Skeletal muscle tissue (tissue), 4 donors: ENCODE data around the gene MBNL2. TPM values are rescaled to one million over a fixed set of nuclear protein-coding genes. Genes with fewer than 3 reads are reported as not detected.
"Not testable (repeated sequence)": the region's sequence is repeated elsewhere in the genome, so short reads cannot be mapped to it uniquely, and the experiment has no call there.

ENCODE experiments used
- H3K27ac ChIP-seq: one replicate; pipeline ENCODE4 v1.7.0; 2013; ENCODE audit warnings: mild to moderate bottlenecking, low read depth, low read length, inconsistent platforms
- H3K27me3 ChIP-seq, 3 donors: one replicate each; pipeline ENCODE4 v1.7.0; 2013; ENCODE audit warnings: low read length in 3 of 3; ENCODE audit not compliant: control insufficient read depth in 3 of 3, insufficient read depth in 3 of 3
- H3K36me3 ChIP-seq, 3 donors: one replicate each; pipeline ENCODE4 v1.7.0; 2013; ENCODE audit warnings: low read length in 3 of 3; ENCODE audit not compliant: control insufficient read depth in 3 of 3, insufficient read depth in 3 of 3
- H3K4me1 ChIP-seq, 3 donors: one replicate each; pipeline ENCODE4 v1.7.0; 2013; ENCODE audit warnings: low read length in 3 of 3, mild to moderate bottlenecking in 3 of 3; ENCODE audit not compliant: control insufficient read depth in 3 of 3, insufficient read depth in 3 of 3
- H3K4me3 ChIP-seq, 3 donors: one replicate each; pipeline ENCODE4 v1.7.0; 2013; ENCODE audit warnings: low read length in 3 of 3
- H3K9ac ChIP-seq, 3 donors: one replicate each; pipeline ENCODE4 v1.7.0; 2013; ENCODE audit warnings: low read length in 3 of 3, mild to moderate bottlenecking in 3 of 3, moderate library complexity in 2 of 3, low read depth in 1 of 3
- H3K9me3 ChIP-seq, 3 donors: one replicate each; pipeline ENCODE4 v1.7.0; 2013; ENCODE audit warnings: low read length in 3 of 3; ENCODE audit not compliant: control insufficient read depth in 3 of 3
- total RNA-seq: library from RNA; depleted of rRNA; stranded (reverse); fragments of >200 nt; gene quantifications from one replicate; pipeline ENCODE4 v1.2.3, GENCODE V29; 2014
- donor health status: Osteomylitis.

The MBNL2 gene
- total RNA-seq, 1 donor from 2014 or later = 30.3 TPM

- H3K27me3 ChIP-seq = no peaks in the 10 kb centered on the region
- no peak overlapping the region for H3K9ac ChIP-seq
- H3K36me3 ChIP-seq = no peaks in the 10 kb centered on the region
- no peaks in the 10 kb centered on the region for H3K9me3 ChIP-seq
- no peak overlapping the region for H3K4me3 ChIP-seq
- no peak overlapping the region for H3K27ac ChIP-seq
- H3K4me1 ChIP-seq = no peaks in the 10 kb centered on the region
Measured at GRCh38 chr13:97205465-97205864, 16.7 kb upstream of the MBNL2 start.

GRCh38 chr13:97205982-97206381 is 16.2 kb upstream of the MBNL2 start:
- Histone ChIP-seq H3K36me3 (no peaks in the 10 kb centered on the region), H3K27me3 (no peaks in the 10 kb centered on the region), H3K4me1 (no peaks in the 10 kb centered on the region), H3K27ac (no peak overlapping the region), H3K4me3 (no peak overlapping the region), H3K9me3 (no peaks in the 10 kb centered on the region), H3K9ac (no peak overlapping the region)

- H3K27me3 ChIP-seq, H3K9me3 ChIP-seq, H3K36me3 ChIP-seq, H3K27ac ChIP-seq, H3K4me3 ChIP-seq, H3K4me1 ChIP-seq, H3K9ac ChIP-seq: not testable (repeated sequence)
Measured at GRCh38 chr13:97207252-97207651, 14.9 kb upstream of the MBNL2 start.

- Histone ChIP-seq H3K4me3 (no peak overlapping the region), H3K27me3 (no peaks in the 10 kb centered on the region), H3K4me1 (no peaks in the 10 kb centered on the region), H3K9ac (no peak overlapping the region), H3K27ac (no peak overlapping the region), H3K36me3 (no peaks in the 10 kb centered on the region), H3K9me3 (no peaks in the 10 kb centered on the region)
Measured at GRCh38 chr13:97211300-97211699, 10.8 kb upstream of the MBNL2 start.

DNA sequence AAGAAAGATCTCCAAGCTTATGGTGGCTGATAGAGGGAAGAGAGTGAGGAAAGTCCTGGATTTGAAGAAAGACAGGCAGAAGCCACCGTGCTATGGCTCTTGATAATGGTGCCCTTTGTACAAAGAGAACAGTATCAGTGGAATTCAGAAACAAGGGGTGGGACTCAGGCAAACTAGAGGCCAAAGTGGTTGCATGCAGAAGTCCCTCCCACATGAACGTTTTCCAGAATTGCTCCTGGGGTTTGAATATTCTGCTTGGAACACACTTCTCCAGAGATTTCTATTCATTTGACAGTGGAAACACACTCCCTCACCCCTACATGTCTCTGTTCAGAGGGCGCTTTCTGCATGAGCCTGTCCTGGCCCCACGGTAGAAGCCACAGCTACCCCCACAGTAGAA is 10.1 kb upstream of the MBNL2 start:
- Histone ChIP-seq H3K27ac (no peak overlapping the region), H3K4me1 (no peaks in the 10 kb centered on the region), H3K4me3 (no peak overlapping the region), H3K9ac (no peak overlapping the region), H3K36me3 (no peaks in the 10 kb centered on the region), H3K27me3 (no peaks in the 10 kb centered on the region), H3K9me3 (no peaks in the 10 kb centered on the region)

DNA sequence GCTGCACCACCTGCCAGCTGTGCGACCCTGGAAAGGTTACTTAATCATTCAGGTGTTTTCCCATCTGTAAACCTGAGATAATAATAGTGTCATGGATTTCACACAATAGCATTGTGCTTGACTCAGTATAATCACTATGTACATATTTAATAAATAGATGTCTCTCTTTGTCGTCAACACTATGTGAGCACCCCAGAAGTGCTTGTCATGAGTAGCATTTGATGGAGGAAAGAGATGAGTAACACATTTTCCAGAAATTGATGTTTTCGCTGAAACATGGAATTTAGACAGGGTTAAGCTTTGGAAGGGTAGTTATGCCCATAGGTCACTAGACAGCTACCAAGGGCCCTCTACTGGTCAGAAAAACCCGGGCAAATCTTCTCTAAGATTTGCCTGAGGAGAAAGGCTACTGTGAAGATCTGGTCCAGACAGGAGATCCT is 9.5 kb upstream of the MBNL2 start:
- H3K9me3 ChIP-seq = no peaks in the 10 kb centered on the region
- H3K4me1 ChIP-seq = no peaks in the 10 kb centered on the region
- H3K36me3 ChIP-seq = no peaks in the 10 kb centered on the region
- no peak overlapping the region for H3K4me3 ChIP-seq
- H3K9ac ChIP-seq = no peak overlapping the region
- no peak overlapping the region for H3K27ac ChIP-seq
- H3K27me3 ChIP-seq = no peaks in the 10 kb centered on the region

- Histone ChIP-seq H3K9me3 (no peaks in the 10 kb centered on the region), H3K4me1 (no peaks in the 10 kb centered on the region), H3K27ac (no peak overlapping the region), H3K36me3 (no peaks in the 10 kb centered on the region), H3K27me3 (no peaks in the 10 kb centered on the region), H3K4me3 (no peak overlapping the region), H3K9ac (no peak overlapping the region)
Measured at GRCh38 chr13:97214921-97215320, 7.2 kb upstream of the MBNL2 start.

DNA sequence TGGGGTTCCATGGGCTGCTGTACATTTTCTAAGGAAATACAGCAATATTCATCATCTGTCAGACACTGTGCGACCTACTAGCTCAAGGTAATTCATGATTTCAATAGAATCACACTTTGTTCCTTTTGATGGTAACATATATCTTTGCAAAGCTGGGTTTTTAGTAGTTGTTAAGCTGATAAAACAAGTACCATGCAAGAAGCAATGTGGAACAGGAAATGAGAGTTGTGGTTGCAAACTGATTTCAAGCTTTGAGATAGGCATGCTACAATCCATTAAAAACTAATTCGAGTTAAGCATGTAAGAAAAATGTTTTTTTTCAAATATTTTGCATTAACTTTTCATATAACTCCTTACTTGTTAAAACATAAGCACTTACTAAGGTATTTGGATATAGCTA is 6.8 kb upstream of the MBNL2 start:
- Histone ChIP-seq H3K27ac (no peak overlapping the region), H3K9ac (no peak overlapping the region), H3K4me3 (no peak overlapping the region), H3K27me3 (no peaks in the 10 kb centered on the region), H3K36me3 (no peaks in the 10 kb centered on the region), H3K4me1 (no peaks in the 10 kb centered on the region), H3K9me3 (no peaks in the 10 kb centered on the region)

DNA sequence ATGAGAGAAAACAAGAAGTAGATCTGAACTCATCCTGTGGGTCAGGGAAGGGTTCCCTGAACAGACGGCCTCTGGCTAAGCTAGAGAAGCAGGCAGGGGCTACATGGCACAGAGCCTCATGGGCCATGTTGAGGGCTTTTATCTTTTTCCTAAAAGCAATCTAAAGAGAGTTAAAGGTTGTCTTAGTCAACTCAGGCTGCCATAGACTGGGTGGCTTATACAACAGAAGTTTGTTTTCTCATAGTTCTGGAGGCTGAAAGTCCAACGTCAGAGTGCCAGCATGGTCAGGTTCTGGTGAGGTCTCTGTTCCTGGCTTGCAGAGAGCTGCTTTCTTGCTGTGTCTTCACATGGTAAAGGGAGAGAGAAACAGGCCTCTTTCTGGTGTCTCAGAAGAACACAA is 2.9 kb upstream of the MBNL2 start:
- no peak overlapping the region for H3K4me3 ChIP-seq
- peaks cover 0 to 10% (median 6%) of the 10 kb centered on the region in 3 donors for H3K4me1 ChIP-seq
- no peaks in the 10 kb centered on the region for H3K36me3 ChIP-seq
- no peak overlapping the region for H3K9ac ChIP-seq
- no peaks in the 10 kb centered on the region for H3K9me3 ChIP-seq
- no peak overlapping the region for H3K27ac ChIP-seq
- H3K27me3 ChIP-seq = no peaks in the 10 kb centered on the region

DNA sequence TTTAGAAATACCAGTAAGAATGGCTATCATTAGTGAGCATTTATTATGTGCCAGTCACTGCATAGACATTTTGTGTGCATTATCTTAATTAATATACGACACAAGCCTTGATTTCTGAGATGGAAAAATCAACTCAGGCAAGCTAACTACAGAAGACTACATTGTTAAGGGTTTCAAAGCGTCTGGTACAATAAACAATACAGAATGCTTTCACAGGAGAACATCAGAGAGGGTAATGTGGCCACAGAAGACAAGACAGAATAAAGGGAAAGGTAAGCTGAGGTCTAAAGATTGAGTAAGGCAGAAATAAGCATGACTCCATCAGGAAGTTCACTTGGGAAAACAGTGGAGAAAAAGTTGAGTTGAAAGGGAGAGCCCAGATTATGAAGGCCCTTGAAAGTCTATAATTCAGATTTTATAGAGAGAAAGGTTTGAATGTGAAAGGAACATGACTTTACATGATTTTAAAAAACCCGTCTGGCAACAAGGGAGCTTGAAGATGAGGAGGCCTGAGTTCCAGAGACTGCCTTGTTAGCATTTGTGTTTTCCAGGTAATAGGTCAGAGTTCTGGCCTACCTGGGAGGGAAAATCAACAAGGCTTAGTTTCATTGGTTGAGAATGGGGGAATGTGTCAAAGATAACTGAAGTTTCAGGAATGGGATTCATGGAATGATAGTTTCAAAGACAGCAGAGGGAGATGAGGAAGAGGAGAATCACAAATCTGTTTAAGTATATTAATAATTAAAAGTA is 1.8 kb upstream of the MBNL2 start:
- H3K4me1 ChIP-seq = peaks cover 6 to 17% (median 10%) of the 10 kb centered on the region in 3 donors
- H3K4me3 ChIP-seq = no peak overlapping the region
- H3K27ac ChIP-seq = no peak overlapping the region
- no peak overlapping the region for H3K9ac ChIP-seq
- no peaks in the 10 kb centered on the region for H3K9me3 ChIP-seq
- no peaks in the 10 kb centered on the region for H3K36me3 ChIP-seq
- no peaks in the 10 kb centered on the region for H3K27me3 ChIP-seq
